ENCODE data around the gene PSTPIP2. TPM values are rescaled to one million over a fixed set of nuclear protein-coding genes. Genes with fewer than 3 reads are reported as not detected.

Gene PSTPIP2
- total and polyA plus RNA-seq, 2 of the 4 experiments (the other 2 are of a cell fraction): 10.4 to 12.4 TPM

DNA sequence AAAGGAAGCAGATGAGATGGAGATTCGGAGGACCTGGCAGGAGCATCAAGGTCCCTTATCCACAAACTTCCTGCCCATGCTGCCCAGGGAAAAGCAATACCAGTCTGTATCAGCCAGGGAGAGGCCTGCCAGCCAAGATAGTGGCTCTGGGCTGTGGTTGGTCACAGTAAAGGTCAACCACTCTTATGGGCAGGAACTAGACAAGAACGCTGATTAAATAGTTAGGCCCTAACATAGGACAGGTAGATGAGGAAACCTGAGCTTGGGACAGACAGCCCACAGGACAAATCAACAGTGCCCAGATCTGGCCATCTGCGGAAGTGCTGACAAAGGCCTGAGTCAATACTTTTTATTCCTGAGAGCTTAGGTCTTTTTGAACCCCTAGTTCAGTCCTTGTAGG is 10.7 kb downstream of the PSTPIP2 start:
- ATAC-seq (ENCODE audit: low read depth): no peak
- no peak overlapping the region for H3K9ac ChIP-seq (ENCODE audit: low read depth, low read length)
- no peaks in the 10 kb centered on the region; the same call in 1 of the 2 replicates for H3K4me1 ChIP-seq (ENCODE audit: control insufficient read depth, insufficient read depth, low read length)
- ChIA-PET POLR2A (ENCODE audit: unreplicated experiment) (no interaction called here), CTCF (interaction anchor here (0.6 kb wide), 1 partner anchor 82 kb away, joined by 3 read pairs; no protein-coding TSS in a partner anchor)
- WGBS, 2 experiments (ENCODE audit: extremely low coverage in 2 of 2, insufficient read length in 1 of 2): no CpG with 5 or more reads among the region's 3 CpGs
- dilution Hi-C loops (cut with HindIII; ENCODE audit: low sequenced_read_pairs, unreplicated experiment): no loop called here
- H3K9me1 ChIP-seq (ENCODE audit: insufficient read depth, low read length): peaks cover 8% of the 10 kb centered on the region
- H3K4me3 ChIP-seq (ENCODE audit: insufficient read depth, low read depth, low read length): no peak overlapping the region
- H2AK5ac ChIP-seq (ENCODE audit: low read depth, low read length): no peak overlapping the region
- no peak overlapping the region for H3K14ac ChIP-seq (replicated peaks; ENCODE audit: low read depth, low read length)
- no peak overlapping the region for H2BK15ac ChIP-seq (ENCODE audit: low read depth, low read length)
- H3K18ac ChIP-seq (ENCODE audit: low read depth, low read length): no peak overlapping the region
- in situ Hi-C loops (cut with MboI; ENCODE audit: low sequenced_read_pairs): no loop called here
- no peak overlapping the region for H4K8ac ChIP-seq (ENCODE audit: low read depth in 2 of 2, low read length in 2 of 2)
- no peak overlapping the region for H3K23ac ChIP-seq (ENCODE audit: low read depth, low read length)
- H3K56ac ChIP-seq (ENCODE audit: extremely low read depth, insufficient read depth, low read length): no peak overlapping the region
- intact Hi-C loops (cut with micrococcal nuclease): no loop called here
- no peak for TF ChIP-seq MAFK (IDR thresholded peaks at IDR 0.05; ENCODE audit: low read depth, low read length)
- no peak for TF ChIP-seq POLR2A (IDR thresholded peaks at IDR 0.05; ENCODE audit: low read depth, low read length)
- no peak for TF ChIP-seq CHD1 (IDR thresholded peaks at IDR 0.05; ENCODE audit: low read depth, low read length)
- H3K4me2 ChIP-seq (ENCODE audit: low read depth, low read length): no peak overlapping the region
- no peaks in the 10 kb centered on the region for H3K36me3 ChIP-seq (ENCODE audit: control insufficient read depth, insufficient read depth, low read length)
- H2BK5ac ChIP-seq (ENCODE audit: low read depth, low read length, poor library complexity, severe bottlenecking): no peak overlapping the region
- no peak for DNase-seq
- no TSS peak for BruUV-seq (replicated peaks)
- no peak overlapping the region for H2AFZ ChIP-seq (replicated peaks; ENCODE audit: low read length, poor library complexity)
- no peak overlapping the region for H4K91ac ChIP-seq (ENCODE audit: insufficient read depth, low read depth, low read length)
- H4K20me1 ChIP-seq (ENCODE audit: insufficient read depth, low read length): peaks cover 5% of the 10 kb centered on the region
- no peak overlapping the region for H2AK9ac ChIP-seq (replicated peaks; ENCODE audit: low read depth, low read length, poor library complexity)
- H3K79me1 ChIP-seq (ENCODE audit: low read depth in 1 of 2, low read length in 2 of 2): peaks cover 16 to 31% of the 10 kb centered on the region in 2 experiments
- no peak overlapping the region for H2BK20ac ChIP-seq (ENCODE audit: low read depth, low read length)
- H4K5ac ChIP-seq (ENCODE audit: low read depth, low read length): no peak overlapping the region
- H2BK120ac ChIP-seq (ENCODE audit: low read depth, low read length): no peak overlapping the region
- H3K9me3 ChIP-seq (ENCODE audit: control insufficient read depth, insufficient read depth, low read length): no peaks in the 10 kb centered on the region
- no peak overlapping the region for H3K4ac ChIP-seq (ENCODE audit: low read depth, low read length)
- H3K27me3 ChIP-seq (ENCODE audit: control insufficient read depth, insufficient read depth, low read length): no peaks in the 10 kb centered on the region
- H3K27ac ChIP-seq (ENCODE audit: insufficient read depth, low read length): no peak overlapping the region

All from IMR-90 (cell line).